B cell (primary cell): ENCODE measurements around the gene EDDM3A.

Source experiments
- EZH2 ChIP-seq: IDR thresholded peaks from 2 replicates; pipeline ENCODE4 v1.6.1; 2012; ENCODE audit warnings: borderline replicate concordance, low read depth, mild to moderate bottlenecking, moderate library complexity, low read length; ENCODE audit not compliant: insufficient read depth, poor library complexity, severe bottlenecking
- TF ChIP-seq, protein P1 (sequence below): fragments of 200-600 bp; IDR thresholded peaks from one replicate; pipeline ENCODE4 v1.8.0; 2022; ENCODE audit warnings: antibody characterized with exemption, mild to moderate bottlenecking

- TF ChIP-seq, protein P1, sequence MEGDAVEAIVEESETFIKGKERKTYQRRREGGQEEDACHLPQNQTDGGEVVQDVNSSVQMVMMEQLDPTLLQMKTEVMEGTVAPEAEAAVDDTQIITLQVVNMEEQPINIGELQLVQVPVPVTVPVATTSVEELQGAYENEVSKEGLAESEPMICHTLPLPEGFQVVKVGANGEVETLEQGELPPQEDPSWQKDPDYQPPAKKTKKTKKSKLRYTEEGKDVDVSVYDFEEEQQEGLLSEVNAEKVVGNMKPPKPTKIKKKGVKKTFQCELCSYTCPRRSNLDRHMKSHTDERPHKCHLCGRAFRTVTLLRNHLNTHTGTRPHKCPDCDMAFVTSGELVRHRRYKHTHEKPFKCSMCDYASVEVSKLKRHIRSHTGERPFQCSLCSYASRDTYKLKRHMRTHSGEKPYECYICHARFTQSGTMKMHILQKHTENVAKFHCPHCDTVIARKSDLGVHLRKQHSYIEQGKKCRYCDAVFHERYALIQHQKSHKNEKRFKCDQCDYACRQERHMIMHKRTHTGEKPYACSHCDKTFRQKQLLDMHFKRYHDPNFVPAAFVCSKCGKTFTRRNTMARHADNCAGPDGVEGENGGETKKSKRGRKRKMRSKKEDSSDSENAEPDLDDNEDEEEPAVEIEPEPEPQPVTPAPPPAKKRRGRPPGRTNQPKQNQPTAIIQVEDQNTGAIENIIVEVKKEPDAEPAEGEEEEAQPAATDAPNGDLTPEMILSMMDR = no peak
- TF ChIP-seq EZH2 = no peak
Measured at GRCh38 chr14:20719777-20720176, 25.9 kb upstream of the EDDM3A start.
